Activated T-cell treated with anti-CD3 and anti-CD28 coated beads for 1 hour (primary cell): Measurements from ENCODE around the gene RTN4R.
"Not testable (repeated sequence)": the region's sequence is repeated elsewhere in the genome, so short reads cannot be mapped to it uniquely, and the experiment has no call there.

Source experiments
- DNase-seq: peaks from one replicate; pipeline ENCODE4 v3.0.0-alpha.2; 2020; ENCODE audit warnings: low read depth

The RTN4R gene

GRCh38 chr22:20286784-20287423 lies 18.8 kb upstream of the RTN4R start:
- not testable (repeated sequence) for DNase-seq

- DNase-seq, result not testable (repeated sequence)
These were observed 18.2 kb upstream of the RTN4R start for GRCh38 chr22:20286312-20286660.

- peak; percentile 77 for DNase-seq
These were observed 17.6 kb upstream of the RTN4R start for GRCh38 chr22:20285473-20286311.

- DNase-seq, result no peak
These were observed 16.5 kb upstream of the RTN4R start for GRCh38 chr22:20284471-20285086.

GRCh38 chr22:20283674-20284066 lies 15.6 kb upstream of the RTN4R start:
- no peak for DNase-seq

- DNase-seq, result no peak
These were observed 15.0 kb upstream of the RTN4R start for GRCh38 chr22:20282901-20283673.

GRCh38 chr22:20281891-20282290 lies 13.8 kb upstream of the RTN4R start:
- no peak for DNase-seq

GRCh38 chr22:20281473-20281872 lies 13.4 kb upstream of the RTN4R start:
- not testable (repeated sequence) for DNase-seq

- no peak for DNase-seq
These were observed 12.7 kb upstream of the RTN4R start for GRCh38 chr22:20280866-20281265.

GRCh38 chr22:20280163-20280562 lies 12.0 kb upstream of the RTN4R start:
- not testable (repeated sequence) for DNase-seq

- no peak for DNase-seq
These were observed 11.6 kb upstream of the RTN4R start for GRCh38 chr22:20279662-20280134.

GRCh38 chr22:20278726-20279490 lies 10.8 kb upstream of the RTN4R start:
- not testable (repeated sequence) for DNase-seq

- DNase-seq, result not testable (repeated sequence)
These were observed 10.0 kb upstream of the RTN4R start for GRCh38 chr22:20277936-20278635.

GRCh38 chr22:20276468-20276867 lies 8.3 kb upstream of the RTN4R start:
- no peak for DNase-seq

- DNase-seq, result no peak
These were observed 7.7 kb upstream of the RTN4R start for GRCh38 chr22:20275836-20276235.

GRCh38 chr22:20275325-20275724 lies 7.2 kb upstream of the RTN4R start:
- DNase-seq, result not testable (repeated sequence)

GRCh38 chr22:20274374-20274773 lies 6.3 kb upstream of the RTN4R start:
- DNase-seq, result not testable (repeated sequence)

GRCh38 chr22:20273758-20274181 lies 5.7 kb upstream of the RTN4R start:
- DNase-seq, result no peak

- DNase-seq, result no peak
These were observed 4.6 kb upstream of the RTN4R start for GRCh38 chr22:20272700-20273099.

- DNase-seq, result no peak
These were observed 4.1 kb upstream of the RTN4R start for GRCh38 chr22:20272174-20272573.
